Effector memory CD8-positive, alpha-beta T cell (primary cell): ENCODE data around the gene SBDS.
"Not testable (repeated sequence)": the region's sequence is repeated elsewhere in the genome, so short reads cannot be mapped to it uniquely, and the experiment has no call there.

ENCODE experiments used
- ATAC-seq: fragments of 150-1000 bp; cut with Tn5 transposase; replicated peaks from 2 replicates; pipeline ENCODE4 v1.10.0; 2021; ENCODE audit warnings: mild to moderate bottlenecking, moderate library complexity
- DNase-seq, 3 experiments: peaks; one replicate each; pipeline ENCODE4 v3.0.0; 2021
- H3K27ac Mint-ChIP-seq, 2 donors: one replicate each; pipeline ENCODE4 v1.8.0; 2022; ENCODE audit warnings: mild to moderate bottlenecking in 2 of 2, mixed read lengths in 2 of 2, moderate library complexity in 2 of 2
- H3K27me3 Mint-ChIP-seq, 2 donors: one replicate each; pipeline ENCODE4 v1.8.0; 2022; ENCODE audit warnings: mixed read lengths in 2 of 2
- H3K36me3 Mint-ChIP-seq: one replicate; pipeline ENCODE4 v1.8.0; 2022; ENCODE audit warnings: mild to moderate bottlenecking, moderate library complexity, mixed read lengths; ENCODE audit not compliant: insufficient read depth
- H3K4me1 Mint-ChIP-seq, 2 donors: one replicate each; pipeline ENCODE4 v1.8.0; 2022; ENCODE audit warnings: low read depth in 2 of 2, mixed read lengths in 2 of 2
- H3K4me3 Mint-ChIP-seq, 2 donors: one replicate each; pipeline ENCODE4 v1.8.0; 2022; ENCODE audit warnings: mild to moderate bottlenecking in 2 of 2, mixed read lengths in 2 of 2, moderate library complexity in 2 of 2
- H3K9me3 Mint-ChIP-seq, 2 donors: one replicate each; pipeline ENCODE4 v1.8.0; 2022; ENCODE audit warnings: mixed read lengths in 2 of 2

SBDS gene

DNA sequence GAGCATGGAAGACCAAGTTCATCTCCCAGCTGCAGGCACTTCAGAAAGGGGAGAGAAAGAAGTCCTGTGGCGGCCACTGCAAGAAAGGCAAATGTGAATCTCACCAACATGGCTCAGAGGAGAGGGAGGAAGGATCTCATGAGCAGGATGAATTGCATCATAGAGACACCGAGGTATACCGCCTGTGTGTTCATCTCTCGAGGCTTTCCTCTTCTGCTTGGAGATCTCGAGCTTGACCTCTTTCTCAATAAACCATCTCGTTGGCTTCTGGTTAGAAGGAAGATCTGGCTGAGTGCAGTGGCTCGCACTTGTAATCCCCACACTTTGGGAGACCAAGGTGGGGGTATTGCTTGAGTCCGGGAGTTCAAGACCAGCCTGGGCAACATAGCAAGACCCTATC is 22.6 kb upstream of the SBDS start:
- H3K36me3 Mint-ChIP-seq, result peaks cover 95% of the 10 kb centered on the region
- not testable (repeated sequence) for H3K4me1 Mint-ChIP-seq, H3K27me3 Mint-ChIP-seq, DNase-seq, ATAC-seq, H3K9me3 Mint-ChIP-seq, H3K27ac Mint-ChIP-seq, H3K4me3 Mint-ChIP-seq

DNA sequence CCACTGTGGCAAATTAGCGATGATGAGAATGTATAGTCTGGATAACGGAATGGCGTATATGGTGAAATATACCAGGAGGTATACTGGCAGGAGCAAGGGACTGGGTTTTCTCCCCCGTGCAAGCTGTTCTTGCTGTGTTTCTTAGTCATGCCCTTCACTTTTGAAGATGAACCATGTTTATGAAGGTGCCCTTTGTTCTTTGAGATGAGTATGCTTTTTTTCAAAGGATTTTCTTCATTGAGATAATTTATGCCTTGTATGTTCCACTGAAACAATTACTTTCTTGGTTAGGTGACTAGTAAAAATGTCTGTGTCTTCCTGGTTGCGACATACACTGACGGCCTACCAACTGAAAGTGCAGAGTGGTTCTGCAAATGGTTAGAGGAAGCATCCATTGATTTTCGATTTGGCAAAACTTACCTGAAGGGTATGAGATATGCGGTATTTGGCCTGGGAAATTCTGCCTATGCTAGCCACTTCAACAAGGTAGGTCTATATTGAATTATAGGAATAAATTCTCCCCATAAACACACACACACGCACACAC is 18.8 kb upstream of the SBDS start:
- H3K27ac Mint-ChIP-seq, H3K9me3 Mint-ChIP-seq, H3K4me3 Mint-ChIP-seq, H3K4me1 Mint-ChIP-seq, H3K27me3 Mint-ChIP-seq, DNase-seq, ATAC-seq: not testable (repeated sequence)
- H3K36me3 Mint-ChIP-seq, result peaks cover 95% of the 10 kb centered on the region

DNA sequence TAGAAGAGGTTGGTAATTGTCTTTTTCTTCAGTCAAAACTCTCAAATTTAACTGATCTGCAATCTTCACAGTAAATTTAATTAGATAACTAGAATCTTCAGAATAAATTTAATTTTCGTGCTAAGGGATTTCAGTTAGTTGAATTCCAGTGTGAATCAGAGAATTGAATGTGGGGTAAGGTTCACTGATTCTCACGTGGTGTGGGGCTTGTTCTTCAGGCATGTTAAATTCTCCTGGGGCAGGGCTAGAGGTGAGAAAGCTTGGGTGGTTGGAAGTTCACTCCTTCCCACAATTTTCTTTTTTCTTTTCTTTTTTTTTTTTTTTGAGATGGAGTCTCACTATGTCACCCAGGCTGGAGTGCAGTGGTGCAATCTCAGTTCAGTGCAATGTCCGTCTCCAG is 14.3 kb upstream of the SBDS start:
- not testable (repeated sequence) for DNase-seq, H3K27me3 Mint-ChIP-seq

GRCh38 chr7:67008260-67008659 is 12.9 kb upstream of the SBDS start:
- ATAC-seq (no peak), DNase-seq (no peak)
- no peaks in the 10 kb centered on the region for H3K27me3 Mint-ChIP-seq
- no peak overlapping the region for H3K27ac Mint-ChIP-seq
- peaks cover 0 to 4% of the 10 kb centered on the region in 2 donors for H3K4me1 Mint-ChIP-seq
- H3K36me3 Mint-ChIP-seq, result peaks cover 63% of the 10 kb centered on the region
- no peak overlapping the region for H3K4me3 Mint-ChIP-seq
- no peaks in the 10 kb centered on the region for H3K9me3 Mint-ChIP-seq

More for the DNA sequence above, 14.3 kb upstream of the SBDS start:
- H3K9me3 Mint-ChIP-seq, H3K4me1 Mint-ChIP-seq, ATAC-seq, H3K27ac Mint-ChIP-seq, H3K4me3 Mint-ChIP-seq: not testable (repeated sequence)
- H3K36me3 Mint-ChIP-seq, result peaks cover 77% of the 10 kb centered on the region

DNA sequence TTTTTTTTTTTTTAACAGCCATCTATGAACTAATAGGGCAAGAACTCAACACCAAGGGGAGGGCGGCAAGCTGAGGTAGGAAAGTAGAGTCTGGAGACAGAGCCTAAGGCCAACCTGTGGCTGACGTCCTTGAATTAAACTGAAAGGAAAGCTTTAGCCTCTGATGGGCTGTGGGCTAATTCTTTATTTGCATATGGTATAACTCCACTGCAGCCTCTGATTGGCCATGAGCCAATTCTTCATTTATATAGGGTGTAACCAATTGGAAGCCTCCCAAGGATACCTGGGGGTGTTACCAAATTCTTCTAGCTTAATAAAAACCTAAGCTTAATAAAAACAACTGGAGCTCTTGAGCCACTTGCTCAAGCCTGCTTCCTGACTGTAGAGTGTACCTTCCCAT is 11.6 kb upstream of the SBDS start:
- Mint-ChIP-seq H3K36me3 (peaks cover 62% of the 10 kb centered on the region), H3K4me3 (no peak overlapping the region), H3K27me3 (no peaks in the 10 kb centered on the region), H3K4me1 (peaks cover 0 to 4% of the 10 kb centered on the region in 2 donors), H3K9me3 (no peaks in the 10 kb centered on the region), H3K27ac (no peak overlapping the region)
- no peak for DNase-seq
- no peak for ATAC-seq

DNA sequence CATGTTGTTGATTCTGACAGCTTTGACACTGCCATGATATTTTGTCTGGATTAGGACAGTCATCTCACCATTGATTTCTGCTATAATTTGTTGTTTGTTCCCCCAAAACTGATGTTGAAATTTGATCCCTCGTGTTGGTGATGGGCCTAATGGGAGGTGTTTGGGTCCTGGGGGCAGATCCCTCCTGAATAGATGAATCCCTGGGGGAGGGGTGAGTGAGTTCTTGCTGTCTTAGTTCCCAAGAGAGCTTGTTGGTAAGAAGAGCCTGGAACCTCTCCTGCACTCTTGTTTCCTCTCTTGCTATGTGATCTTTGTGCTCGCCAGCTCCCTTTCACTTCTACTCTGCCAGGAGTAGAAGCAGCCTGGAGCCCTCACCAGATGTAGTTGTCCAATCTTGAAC is 8.8 kb upstream of the SBDS start:
- not testable (repeated sequence) for H3K9me3 Mint-ChIP-seq, H3K27me3 Mint-ChIP-seq, H3K27ac Mint-ChIP-seq, H3K4me3 Mint-ChIP-seq, ATAC-seq, DNase-seq, H3K4me1 Mint-ChIP-seq
- H3K36me3 Mint-ChIP-seq, result peaks cover 44% of the 10 kb centered on the region

GRCh38 chr7:67000601-67001258 is 5.3 kb upstream of the SBDS start:
- not testable (repeated sequence) for H3K27me3 Mint-ChIP-seq, ATAC-seq, H3K4me3 Mint-ChIP-seq, H3K4me1 Mint-ChIP-seq, H3K27ac Mint-ChIP-seq, H3K9me3 Mint-ChIP-seq
- DNase-seq, result peak in 1 of 3 experiments; percentile 20
- peaks cover 26% of the 10 kb centered on the region for H3K36me3 Mint-ChIP-seq

- Mint-ChIP-seq H3K4me3 (peak within 1 kb of the TSS; percentile 93 to 95), H3K36me3 (peaks cover 56% of the 10 kb centered on the region), H3K27ac (peak within 1 kb of the TSS; percentile 99), H3K4me1 (peaks cover 17 to 23% of the 10 kb centered on the region in 2 donors)
- peak; percentile 79 for ATAC-seq
- not testable (repeated sequence) for H3K27me3 Mint-ChIP-seq, H3K9me3 Mint-ChIP-seq
- peak; percentile 98 to 99 (median 99) for DNase-seq
Observed at GRCh38 chr7:66996444-66997191, 1.2 kb upstream of the SBDS start, which contains the start of gene TYW1. Gene TYW1 (plus strand): TSS chr7:66996833. CDS start chr7:66996979, 146 bp downstream.

GRCh38 chr7:66994691-66995049 is 716 bp downstream of the SBDS start:
- not testable (repeated sequence) for H3K27me3 Mint-ChIP-seq, H3K9me3 Mint-ChIP-seq
- Mint-ChIP-seq H3K27ac (peak overlapping the region; percentile 99), H3K4me3 (peak overlapping the region; percentile 93 to 95), H3K4me1 (peaks cover 17 to 23% of the 10 kb centered on the region in 2 donors), H3K36me3 (peaks cover 71% of the 10 kb centered on the region)
- DNase-seq, result peak; percentile 52 to 58 (median 55)
- ATAC-seq, result peak; percentile 63

DNA sequence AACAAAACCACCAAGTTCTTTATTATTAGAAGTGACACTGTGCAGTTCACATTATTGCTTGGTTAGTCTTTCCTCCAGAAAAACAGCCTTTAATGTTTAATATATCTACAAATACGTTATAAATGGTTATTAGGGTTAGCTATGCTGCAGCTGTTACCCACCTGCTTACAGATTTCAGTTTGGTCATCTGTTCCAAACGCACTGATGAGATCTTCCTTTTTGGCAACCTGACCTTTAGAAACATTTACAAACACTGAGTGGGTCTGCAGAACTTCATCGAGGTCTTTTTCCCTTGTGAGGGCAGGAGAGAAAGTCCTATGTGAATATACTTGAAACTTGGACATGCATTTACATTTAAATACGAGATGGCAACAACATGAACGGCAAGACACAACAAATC is 1.3 kb downstream of the SBDS start:
- Mint-ChIP-seq H3K27ac (peak overlapping the region; percentile 99), H3K36me3 (peaks cover 72% of the 10 kb centered on the region), H3K4me1 (peaks cover 17 to 23% of the 10 kb centered on the region in 2 donors), H3K4me3 (peak overlapping the region; percentile 93 to 95)
- not testable (repeated sequence) for H3K9me3 Mint-ChIP-seq, ATAC-seq, H3K27me3 Mint-ChIP-seq, DNase-seq

DNA sequence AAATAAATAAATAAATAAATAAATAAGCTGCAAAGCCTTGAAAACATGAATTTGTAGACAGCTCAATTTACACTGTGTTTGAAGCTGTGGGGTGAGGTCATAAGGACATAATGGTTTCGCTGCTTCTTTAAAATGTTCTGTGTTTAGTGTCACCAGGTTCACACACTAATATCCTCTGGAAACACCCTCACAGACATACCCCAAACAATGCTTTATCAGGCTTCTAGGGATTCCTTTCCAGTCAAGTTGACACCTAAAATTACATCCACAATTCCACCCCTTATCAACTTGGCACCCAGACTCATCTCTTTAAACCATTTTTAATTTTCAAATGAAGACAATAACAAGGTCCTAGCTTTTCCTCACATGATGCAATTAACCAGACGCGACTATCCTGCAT is 5.8 kb downstream of the SBDS start:
- Mint-ChIP-seq H3K4me1 (peaks cover 7 to 12% of the 10 kb centered on the region in 2 donors), H3K36me3 (peaks cover 95% of the 10 kb centered on the region)
- H3K4me3 Mint-ChIP-seq, ATAC-seq, H3K27ac Mint-ChIP-seq, H3K9me3 Mint-ChIP-seq, DNase-seq, H3K27me3 Mint-ChIP-seq: not testable (repeated sequence)

DNA sequence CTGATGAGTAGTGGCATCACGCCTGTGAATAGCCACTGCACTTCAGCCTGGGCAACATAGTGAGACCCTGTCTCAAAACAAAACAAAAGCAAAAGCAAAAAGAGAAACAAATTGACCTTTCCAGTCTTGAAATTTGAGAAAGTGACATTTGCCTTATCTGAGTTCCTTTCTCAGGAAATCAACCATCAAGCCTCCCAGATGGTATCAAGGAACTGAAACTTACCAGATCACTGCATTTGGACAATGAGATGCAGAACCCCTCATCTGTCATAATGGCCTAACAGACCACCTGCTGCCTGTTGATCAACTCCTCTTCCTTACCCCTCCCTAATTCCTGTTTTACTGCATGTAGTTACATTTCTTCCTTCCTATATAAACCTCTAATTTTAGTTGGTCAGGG is 15.1 kb downstream of the SBDS start:
- Mint-ChIP-seq H3K9me3 (peaks cover 6 to 15% of the 10 kb centered on the region in 2 donors), H3K36me3 (peaks cover 13% of the 10 kb centered on the region)
- not testable (repeated sequence) for DNase-seq, H3K4me1 Mint-ChIP-seq, H3K27me3 Mint-ChIP-seq, H3K4me3 Mint-ChIP-seq, ATAC-seq, H3K27ac Mint-ChIP-seq

GRCh38 chr7:66979013-66979412 is 16.4 kb downstream of the SBDS start:
- not testable (repeated sequence) for ATAC-seq, H3K36me3 Mint-ChIP-seq, H3K27ac Mint-ChIP-seq, H3K4me1 Mint-ChIP-seq, H3K27me3 Mint-ChIP-seq, DNase-seq, H3K4me3 Mint-ChIP-seq
- H3K9me3 Mint-ChIP-seq, result peaks cover 6 to 15% of the 10 kb centered on the region in 2 donors

DNA sequence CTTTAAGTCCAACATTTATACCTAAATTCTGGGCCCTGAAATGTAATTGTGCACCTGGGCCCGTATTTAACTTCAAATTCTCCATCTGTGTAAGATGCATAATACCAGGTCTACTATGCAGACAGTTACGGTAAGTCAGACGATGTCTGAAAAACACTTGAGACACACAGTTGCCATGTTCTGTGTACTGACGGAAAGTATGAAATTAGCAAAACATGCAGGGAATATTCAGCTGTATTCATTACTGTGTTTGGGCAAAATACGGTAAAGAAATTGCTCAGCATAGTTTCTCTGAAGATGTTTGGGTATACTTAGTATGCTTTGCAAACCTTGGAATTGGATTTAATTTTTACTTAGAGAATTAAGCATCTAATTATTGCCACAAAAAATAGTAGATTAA is 17.1 kb downstream of the SBDS start:
- H3K27me3 Mint-ChIP-seq, H3K36me3 Mint-ChIP-seq, H3K4me3 Mint-ChIP-seq, DNase-seq, H3K27ac Mint-ChIP-seq, H3K4me1 Mint-ChIP-seq, ATAC-seq: not testable (repeated sequence)
- H3K9me3 Mint-ChIP-seq, result peaks cover 6 to 15% of the 10 kb centered on the region in 2 donors
